Measurements from ENCODE around the gene GPD1L. TPM values are rescaled to one million over a fixed set of nuclear protein-coding genes. Genes with fewer than 3 reads are reported as not detected.

GPD1L gene
- total and polyA plus RNA-seq, 2 of the 13 experiments (the other 11 are each of a cell fraction or from before 2014, with no cell fraction given) = 4.9 to 13.7 TPM

DNA sequence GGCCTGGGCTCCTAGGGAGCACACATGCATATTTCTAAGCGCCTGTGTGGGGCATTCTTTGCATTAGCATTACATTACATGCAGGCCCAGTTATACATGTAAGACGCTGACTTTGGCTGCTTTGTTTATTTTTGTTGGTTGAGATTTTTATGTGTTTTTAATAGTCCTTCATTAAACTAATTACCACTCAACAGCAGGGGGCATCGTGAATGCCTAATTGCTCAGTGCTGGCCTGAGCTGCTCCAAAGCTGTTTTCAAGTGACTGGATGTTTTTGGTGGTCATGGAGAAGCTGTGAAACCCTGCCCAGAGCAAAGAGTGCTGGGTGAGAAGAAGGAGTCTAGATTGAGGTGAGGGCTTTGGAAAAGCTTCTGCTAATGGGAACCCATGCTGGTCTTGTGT lies 41.5 kb downstream of the GPD1L start:
- Histone ChIP-seq H3K9me3 (ENCODE audit: low read length) (no peaks in the 10 kb centered on the region), H3K27me3 (ENCODE audit: control insufficient read depth in 1 of 2, insufficient read depth in 2 of 2, low read length in 2 of 2) (no peaks in the 10 kb centered on the region; a peak in 1 of 5 replicates), H3K4me3 (replicated peaks in 1 of 3; ENCODE audit: insufficient read depth in 1 of 3, low read depth in 2 of 3, low read length in 3 of 3) (no peak overlapping the region), H3K36me3 (replicated peaks in 1 of 2; ENCODE audit: control insufficient read depth in 1 of 2, insufficient read depth in 2 of 2, low read length in 2 of 2) (no peaks in the 10 kb centered on the region; a peak in 1 of 5 replicates), H3K4me2 (ENCODE audit: low read depth, low read length) (no peak overlapping the region), H3K9ac (ENCODE audit: insufficient read depth, low read depth, low read length) (no peak overlapping the region), H3K79me2 (ENCODE audit: insufficient read depth, low read length) (no peaks in the 10 kb centered on the region), H2AFZ (ENCODE audit: low read length) (no peak overlapping the region), H4K20me1 (ENCODE audit: insufficient read depth, low read length) (no peaks in the 10 kb centered on the region), H3K4me1 (ENCODE audit: insufficient read depth, low read length) (peaks cover 25% of the 10 kb centered on the region), H3K27ac (ENCODE audit: extremely low read length, insufficient read depth, low read length) (no peak overlapping the region)
- no TSS peak for BruUV-seq (replicated peaks)
- intact Hi-C loops (cut with micrococcal nuclease; ENCODE audit: unreplicated experiment) (no loop called here), in situ Hi-C loops (cut with HindIII; ENCODE audit: extremely low pct_ligation_motif_present, low pct_unique_long_range_greater_than_20kb) (no loop called here)
- no peak for FAIRE-seq
- POLR2A ChIA-PET = no interaction called here
- no peak for DNase-seq (ENCODE audit: low spot score)
- ATAC-seq = no peak
- CTCF ChIA-PET (ENCODE audit: low intra/inter-chr PET ratio, low total read pairs) = no interaction called here
- 95% methylated on average over 3 of the region's 3 CpGs for WGBS (ENCODE audit: low lambda C conversion rate)
- TF ChIP-seq MYNN (CRISPR knock-in tag; IDR thresholded peaks at IDR 0.05; ENCODE audit: low read depth) (no peak), NFE2L1 (CRISPR knock-in tag; IDR thresholded peaks at IDR 0.05; ENCODE audit: borderline replicate concordance) (no peak), ZKSCAN8 (CRISPR knock-in tag; IDR thresholded peaks at IDR 0.05; ENCODE audit: borderline replicate concordance) (no peak), REXO4 (CRISPR knock-in tag; IDR thresholded peaks at IDR 0.05; ENCODE audit: borderline replicate concordance) (no peak), TOPORS (CRISPR knock-in tag; IDR thresholded peaks at IDR 0.05) (no peak), ZNF570 (CRISPR knock-in tag; IDR thresholded peaks at IDR 0.05; ENCODE audit: borderline replicate concordance) (no peak), CEBPB (IDR thresholded peaks at IDR 0.05; ENCODE audit: borderline replicate concordance, low read depth, low read length) (no peak), FOXK2 (IDR thresholded peaks at IDR 0.05) (no peak), ZNF724P (CRISPR knock-in tag; IDR thresholded peaks at IDR 0.05; ENCODE audit: borderline replicate concordance) (no peak), ZNF160 (CRISPR knock-in tag; IDR thresholded peaks at IDR 0.05) (no peak), SAP130 (CRISPR knock-in tag; IDR thresholded peaks at IDR 0.05; ENCODE audit: low read depth) (no peak), ZNF143 (CRISPR knock-in tag; IDR thresholded peaks at IDR 0.05) (no peak), ZNF777 (CRISPR knock-in tag; IDR thresholded peaks at IDR 0.05) (no peak), REPIN1 (CRISPR knock-in tag; IDR thresholded peaks at IDR 0.05; ENCODE audit: borderline replicate concordance, low read depth) (no peak), ZNF672 (CRISPR knock-in tag; IDR thresholded peaks at IDR 0.05) (no peak)
- TF ChIP-seq, protein P1, sequence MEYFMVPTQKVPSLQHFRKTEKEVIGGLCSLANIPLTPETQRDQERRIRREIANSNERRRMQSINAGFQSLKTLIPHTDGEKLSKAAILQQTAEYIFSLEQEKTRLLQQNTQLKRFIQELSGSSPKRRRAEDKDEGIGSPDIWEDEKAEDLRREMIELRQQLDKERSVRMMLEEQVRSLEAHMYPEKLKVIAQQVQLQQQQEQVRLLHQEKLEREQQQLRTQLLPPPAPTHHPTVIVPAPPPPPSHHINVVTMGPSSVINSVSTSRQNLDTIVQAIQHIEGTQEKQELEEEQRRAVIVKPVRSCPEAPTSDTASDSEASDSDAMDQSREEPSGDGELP (IDR thresholded peaks at IDR 0.05; ENCODE audit: borderline replicate concordance, low read depth) = no peak
- TF ChIP-seq, protein P2, sequence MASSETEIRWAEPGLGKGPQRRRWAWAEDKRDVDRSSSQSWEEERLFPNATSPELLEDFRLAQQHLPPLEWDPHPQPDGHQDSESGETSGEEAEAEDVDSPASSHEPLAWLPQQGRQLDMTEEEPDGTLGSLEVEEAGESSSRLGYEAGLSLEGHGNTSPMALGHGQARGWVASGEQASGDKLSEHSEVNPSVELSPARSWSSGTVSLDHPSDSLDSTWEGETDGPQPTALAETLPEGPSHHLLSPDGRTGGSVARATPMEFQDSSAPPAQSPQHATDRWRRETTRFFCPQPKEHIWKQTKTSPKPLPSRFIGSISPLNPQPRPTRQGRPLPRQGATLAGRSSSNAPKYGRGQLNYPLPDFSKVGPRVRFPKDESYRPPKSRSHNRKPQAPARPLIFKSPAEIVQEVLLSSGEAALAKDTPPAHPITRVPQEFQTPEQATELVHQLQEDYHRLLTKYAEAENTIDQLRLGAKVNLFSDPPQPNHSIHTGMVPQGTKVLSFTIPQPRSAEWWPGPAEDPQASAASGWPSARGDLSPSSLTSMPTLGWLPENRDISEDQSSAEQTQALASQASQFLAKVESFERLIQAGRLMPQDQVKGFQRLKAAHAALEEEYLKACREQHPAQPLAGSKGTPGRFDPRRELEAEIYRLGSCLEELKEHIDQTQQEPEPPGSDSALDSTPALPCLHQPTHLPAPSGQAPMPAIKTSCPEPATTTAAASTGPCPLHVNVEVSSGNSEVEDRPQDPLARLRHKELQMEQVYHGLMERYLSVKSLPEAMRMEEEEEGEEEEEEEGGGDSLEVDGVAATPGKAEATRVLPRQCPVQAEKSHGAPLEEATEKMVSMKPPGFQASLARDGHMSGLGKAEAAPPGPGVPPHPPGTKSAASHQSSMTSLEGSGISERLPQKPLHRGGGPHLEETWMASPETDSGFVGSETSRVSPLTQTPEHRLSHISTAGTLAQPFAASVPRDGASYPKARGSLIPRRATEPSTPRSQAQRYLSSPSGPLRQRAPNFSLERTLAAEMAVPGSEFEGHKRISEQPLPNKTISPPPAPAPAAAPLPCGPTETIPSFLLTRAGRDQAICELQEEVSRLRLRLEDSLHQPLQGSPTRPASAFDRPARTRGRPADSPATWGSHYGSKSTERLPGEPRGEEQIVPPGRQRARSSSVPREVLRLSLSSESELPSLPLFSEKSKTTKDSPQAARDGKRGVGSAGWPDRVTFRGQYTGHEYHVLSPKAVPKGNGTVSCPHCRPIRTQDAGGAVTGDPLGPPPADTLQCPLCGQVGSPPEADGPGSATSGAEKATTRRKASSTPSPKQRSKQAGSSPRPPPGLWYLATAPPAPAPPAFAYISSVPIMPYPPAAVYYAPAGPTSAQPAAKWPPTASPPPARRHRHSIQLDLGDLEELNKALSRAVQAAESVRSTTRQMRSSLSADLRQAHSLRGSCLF (CRISPR knock-in tag; IDR thresholded peaks at IDR 0.05; ENCODE audit: borderline replicate concordance) = no peak
